22Rv1 (cell line): ENCODE measurements around the gene THRA.

Experiments
- H3K27ac ChIP-seq: fragments of 450-650 bp; 2 replicates; pipeline ENCODE4 v1.5.1; 2017
- CTCF ChIP-seq: fragments of 450-650 bp; IDR thresholded peaks from 2 replicates; pipeline ENCODE4 v1.5.1; 2017; ENCODE audit warnings: mild to moderate bottlenecking
- ZFX ChIP-seq: fragments of 450-650 bp; IDR thresholded peaks from 2 replicates; pipeline ENCODE4 v1.6.1; 2017; ENCODE audit warnings: antibody characterized with exemption, borderline replicate concordance

Gene THRA

GRCh38 chr17:40023590-40024292 lies 39.0 kb upstream of the THRA start:
- H3K27ac ChIP-seq: no peak overlapping the region
- no peak for TF ChIP-seq ZFX
- no peak for TF ChIP-seq CTCF

GRCh38 chr17:40024901-40025300 lies 37.9 kb upstream of the THRA start:
- no peak overlapping the region for H3K27ac ChIP-seq
- TF ChIP-seq CTCF: no peak
- no peak for TF ChIP-seq ZFX

GRCh38 chr17:40025559-40025958 lies 37.2 kb upstream of the THRA start:
- TF ChIP-seq ZFX (no peak), CTCF (no peak)
- H3K27ac ChIP-seq: no peak overlapping the region

- TF ChIP-seq CTCF (no peak), ZFX (no peak)
- no peak overlapping the region for H3K27ac ChIP-seq
Measured at GRCh38 chr17:40025991-40026815, 36.6 kb upstream of the THRA start.

GRCh38 chr17:40026816-40027613 lies 35.8 kb upstream of the THRA start:
- H3K27ac ChIP-seq: no peak overlapping the region
- no peak for TF ChIP-seq ZFX
- peak; percentile 95 for TF ChIP-seq CTCF

- no peak overlapping the region for H3K27ac ChIP-seq
- TF ChIP-seq CTCF (no peak), ZFX (no peak)
Measured at GRCh38 chr17:40027614-40028012, 35.2 kb upstream of the THRA start.
